ENCODE measurements around the gene FSHB. TPM values are rescaled to one million over a fixed set of nuclear protein-coding genes. Genes with fewer than 3 reads are reported as not detected.

FSHB gene
- polyA plus RNA-seq, 3 donors = not detected

GRCh38 chr11:30270671-30271070 is 39.9 kb downstream of the FSHB start:
- intact Hi-C loops (cut with micrococcal nuclease) = no loop called here
- H3K27ac Mint-ChIP-seq = no peak overlapping the region
- H3K9ac ChIP-seq (ENCODE audit: insufficient read depth, low read length, poor library complexity, severe bottlenecking) = no peak overlapping the region

GRCh38 chr11:30277176-30277575 is 46.4 kb downstream of the FSHB start:
- intact Hi-C loops (cut with micrococcal nuclease) = no loop called here
- Histone ChIP-seq H3K9me3 (replicated peaks in 1 of 2; ENCODE audit: control insufficient read depth in 1 of 2, insufficient read depth in 1 of 2, low read length in 2 of 2) (no peaks in the 10 kb centered on the region), H3K4me2 (replicated peaks; ENCODE audit: extremely low read depth, low read length, poor library complexity, severe bottlenecking) (no peak overlapping the region), H4K20me1 (ENCODE audit: insufficient read depth, low read length) (no peaks in the 10 kb centered on the region), H3K36me3 (replicated peaks in 1 of 2; ENCODE audit: control insufficient read depth in 1 of 2, insufficient read depth in 2 of 2, low read length in 2 of 2) (no peaks in the 10 kb centered on the region), H3K4me1 (ENCODE audit: control insufficient read depth in 1 of 2, insufficient read depth in 2 of 2, low read length in 2 of 2) (no peaks in the 10 kb centered on the region), H3K9ac (ENCODE audit: insufficient read depth, low read length, poor library complexity, severe bottlenecking) (no peak overlapping the region), H2AFZ (ENCODE audit: insufficient read depth, low read depth, low read length, poor library complexity, severe bottlenecking) (no peak overlapping the region), H3K79me2 (ENCODE audit: insufficient read depth, low read length) (no peaks in the 10 kb centered on the region), H3K27ac (ENCODE audit: low read depth in 1 of 2, low read length in 2 of 2) (no peak overlapping the region), H3K27me3 (ENCODE audit: control insufficient read depth in 2 of 2, insufficient read depth in 2 of 2, low read length in 2 of 2) (no peaks in the 10 kb centered on the region), H3K4me3 (replicated peaks in 1 of 3; ENCODE audit: low read depth in 2 of 3, low read length in 3 of 3) (no peak overlapping the region)
- TF ChIP-seq CTCF (IDR thresholded peaks at IDR 0.05) = no peak
- no peaks in the 10 kb centered on the region for H3K4me1 Mint-ChIP-seq
- DNase-seq = no peak
- peaks cover 0 to 4% (median 2%) of the 10 kb centered on the region in 3 donors for H3K27me3 Mint-ChIP-seq (ENCODE audit: low read depth in 3 of 3)
- H3K9me3 Mint-ChIP-seq = peaks cover 0 to 4% (median 0%) of the 10 kb centered on the region in 7 donors
- H3K27ac Mint-ChIP-seq = no peak overlapping the region
- H3K4me3 Mint-ChIP-seq = no peak overlapping the region
- no peaks in the 10 kb centered on the region for H3K36me3 Mint-ChIP-seq

More at GRCh38 chr11:30270671-30271070, 39.9 kb downstream of the FSHB start:
- H3K4me3 ChIP-seq (replicated peaks in 1 of 3; ENCODE audit: low read depth in 2 of 3, low read length in 3 of 3) = no peak overlapping the region
- H2AFZ ChIP-seq (ENCODE audit: insufficient read depth, low read depth, low read length, poor library complexity, severe bottlenecking) = no peak overlapping the region
- H3K4me1 Mint-ChIP-seq = no peaks in the 10 kb centered on the region
- no peaks in the 10 kb centered on the region for H3K27me3 ChIP-seq (ENCODE audit: control insufficient read depth in 2 of 2, insufficient read depth in 2 of 2, low read length in 2 of 2)
- no peaks in the 10 kb centered on the region for H3K36me3 ChIP-seq (replicated peaks in 1 of 2; ENCODE audit: control insufficient read depth in 1 of 2, insufficient read depth in 2 of 2, low read length in 2 of 2)
- peaks cover 2 to 18% (median 15%) of the 10 kb centered on the region in 7 donors for H3K9me3 Mint-ChIP-seq
- no peak overlapping the region for H3K4me2 ChIP-seq (replicated peaks; ENCODE audit: extremely low read depth, low read length, poor library complexity, severe bottlenecking)
- H3K27ac ChIP-seq (ENCODE audit: low read depth in 1 of 2, low read length in 2 of 2) = no peak overlapping the region
- no peaks in the 10 kb centered on the region for H3K27me3 Mint-ChIP-seq (ENCODE audit: low read depth in 3 of 3)
- no peaks in the 10 kb centered on the region for H4K20me1 ChIP-seq (ENCODE audit: insufficient read depth, low read length)
- H3K36me3 Mint-ChIP-seq = no peaks in the 10 kb centered on the region
- no peak for TF ChIP-seq CTCF (IDR thresholded peaks at IDR 0.05)
- peaks cover 0 to 4% of the 10 kb centered on the region in 2 donors for H3K9me3 ChIP-seq (replicated peaks in 1 of 2; ENCODE audit: control insufficient read depth in 1 of 2, insufficient read depth in 1 of 2, low read length in 2 of 2)
- H3K4me1 ChIP-seq (ENCODE audit: control insufficient read depth in 1 of 2, insufficient read depth in 2 of 2, low read length in 2 of 2) = no peaks in the 10 kb centered on the region
- no peaks in the 10 kb centered on the region for H3K79me2 ChIP-seq (ENCODE audit: insufficient read depth, low read length)
- H3K4me3 Mint-ChIP-seq = no peak overlapping the region
- DNase-seq = no peak

Measured in CD14-positive monocyte (primary cell).